Neural cell (in vitro differentiated cells): Measurements from ENCODE around the gene WDR4. TPM values are rescaled to one million over a fixed set of nuclear protein-coding genes. Genes with fewer than 3 reads are reported as not detected.
"Not testable (repeated sequence)": the region's sequence is repeated elsewhere in the genome, so short reads cannot be mapped to it uniquely, and the experiment has no call there.

Source experiments
- H2AFZ ChIP-seq: fragments of 200-600, 300-800 bp; sonication (generic), shearing (Covaris generic); 2 replicates; pipeline ENCODE4 v1.6.0; 2014; ENCODE audit warnings: low read depth, mild to moderate bottlenecking, antibody characterized with exemption, low read length, moderate library complexity
- H3F3A ChIP-seq: fragments of 200-600 bp; shearing (Covaris generic); 2 replicates; pipeline ENCODE4 v1.6.1; 2016; ENCODE audit warnings: mild to moderate bottlenecking, moderate library complexity, mixed read lengths, antibody characterized with exemption, low read length; ENCODE audit not compliant: insufficient read depth, poor library complexity, severe bottlenecking
- H3K27ac ChIP-seq: fragments of 200-600, 300-800 bp; sonication (generic), shearing (Covaris generic); 2 replicates; pipeline ENCODE4 v1.5.1; 2014; ENCODE audit warnings: mild to moderate bottlenecking, low read length, moderate library complexity
- H3K27me3 ChIP-seq: fragments of 300-800, 200-600 bp; sonication (generic), shearing (Covaris generic); 2 replicates; pipeline ENCODE4 v1.6.0; 2014; ENCODE audit warnings: mild to moderate bottlenecking, low read depth, low read length, moderate library complexity; ENCODE audit not compliant: insufficient read depth
- H3K36me3 ChIP-seq: fragments of 300-800, 200-600 bp; sonication (generic), shearing (Covaris generic); 2 replicates; pipeline ENCODE4 v1.5.1; 2014; ENCODE audit warnings: mild to moderate bottlenecking, antibody characterized with exemption, low read length, moderate library complexity; ENCODE audit not compliant: insufficient read depth
- H3K4me2 ChIP-seq: fragments of 300-800, 200-600 bp; sonication (generic), shearing (Covaris generic); 2 replicates; pipeline ENCODE4 v1.6.0; 2014; ENCODE audit warnings: mild to moderate bottlenecking, low read length
- H3K4me3 ChIP-seq: fragments of 300-800, 200-600 bp; sonication (generic), shearing (Covaris generic); 2 replicates; pipeline ENCODE4 v1.5.1; 2014; ENCODE audit warnings: mild to moderate bottlenecking, low read length, moderate library complexity
- H3K79me2 ChIP-seq: fragments of 200-600 bp; shearing (Covaris generic); replicated peaks from 2 replicates; pipeline ENCODE4 v1.6.0; 2014; ENCODE audit warnings: mild to moderate bottlenecking, low read length, moderate library complexity; ENCODE audit not compliant: insufficient read depth
- H3K9ac ChIP-seq: fragments of 300-800, 200-600 bp; sonication (generic), shearing (Covaris generic); 2 replicates; pipeline ENCODE4 v1.6.1; 2016; ENCODE audit warnings: mild to moderate bottlenecking, low read length, mixed read lengths
- H3K9me2 ChIP-seq: fragments of 200-600 bp; shearing (Covaris generic); 2 replicates; pipeline ENCODE4 v1.6.1; 2016; ENCODE audit warnings: mild to moderate bottlenecking, low read length, mixed read lengths; ENCODE audit not compliant: insufficient read depth
- H3K9me3 ChIP-seq: fragments of 200-600, 300-800 bp; sonication (generic), shearing (Covaris generic); 2 replicates; pipeline ENCODE4 v1.6.1; 2016; ENCODE audit warnings: mild to moderate bottlenecking, mixed run types, low read length, moderate library complexity, mixed read lengths
- H4K20me1 ChIP-seq: fragments of 200-600 bp; shearing (Covaris generic); 2 replicates; pipeline ENCODE4 v1.6.1; 2016; ENCODE audit warnings: mild to moderate bottlenecking, mixed run types; ENCODE audit not compliant: insufficient read depth
- EP300 ChIP-seq: fragments of 450-650 bp; conservative IDR thresholded peaks from 2 replicates; pipeline ENCODE4 v1.6.1; 2014; ENCODE audit warnings: antibody characterized with exemption, mild to moderate bottlenecking, moderate library complexity; ENCODE audit not compliant: poor library complexity, severe bottlenecking
- EZH2 ChIP-seq: fragments of 200-600, 300-800 bp; shearing (Covaris generic), sonication (generic); IDR thresholded peaks from 2 replicates; pipeline ENCODE4 v1.6.1; 2014; ENCODE audit warnings: antibody characterized with exemption, low read length, borderline replicate concordance, mild to moderate bottlenecking; ENCODE audit not compliant: insufficient read depth, poor library complexity, severe bottlenecking
- MXI1 ChIP-seq: fragments of 450-650 bp; conservative IDR thresholded peaks from 2 replicates; pipeline ENCODE4 v1.6.1; 2014; ENCODE audit warnings: antibody characterized with exemption, mild to moderate bottlenecking; ENCODE audit not compliant: poor library complexity, severe bottlenecking
- POLR2AphosphoS5 ChIP-seq: IDR thresholded peaks from 2 replicates; pipeline ENCODE4 v1.6.1; 2012
- RAD21 ChIP-seq: fragments of 450-650 bp; conservative IDR thresholded peaks from 2 replicates; pipeline ENCODE4 v1.6.1; 2014; ENCODE audit warnings: antibody characterized with exemption, mild to moderate bottlenecking, moderate library complexity
- SMC3 ChIP-seq: fragments of 450-650 bp; conservative IDR thresholded peaks from 2 replicates; pipeline ENCODE4 v1.6.1; 2014; ENCODE audit warnings: antibody characterized with exemption, mild to moderate bottlenecking, moderate library complexity; ENCODE audit not compliant: poor library complexity
- TAF1 ChIP-seq: IDR thresholded peaks from 2 replicates; pipeline ENCODE4 v1.6.1; 2012; ENCODE audit warnings: low read depth
- polyA plus RNA-seq: library from polyadenylated mRNA; depleted of rRNA; stranded (reverse); fragments of >200 nt; gene quantifications from 2 replicates; pipeline ENCODE4 v1.2.3, GENCODE V29; 2014
- TF ChIP-seq, protein P1 (sequence below): IDR thresholded peaks from 2 replicates; pipeline ENCODE4 v1.6.1; 2012; ENCODE audit warnings: borderline replicate concordance
- TF ChIP-seq, protein P2 (sequence below): fragments of 450-650 bp; IDR thresholded peaks from 2 replicates; pipeline ENCODE4 v1.5.1; 2014; ENCODE audit warnings: antibody characterized with exemption, mild to moderate bottlenecking, moderate library complexity; ENCODE audit not compliant: poor library complexity, severe bottlenecking

Gene WDR4
- polyA plus RNA-seq, 1 donor from 2014 or later: 9.2 TPM

- Histone ChIP-seq H3K4me3 (no peak overlapping the region), H3K9me3 (no peaks in the 10 kb centered on the region), H3K9ac (no peak overlapping the region), H3K4me2 (no peak overlapping the region), H3K27me3 (no peaks in the 10 kb centered on the region), H3F3A (no peaks in the 10 kb centered on the region), H3K79me2 (no peaks in the 10 kb centered on the region), H3K36me3 (no peaks in the 10 kb centered on the region), H3K9me2 (no peaks in the 10 kb centered on the region), H4K20me1 (no peaks in the 10 kb centered on the region), H2AFZ (no peak overlapping the region), H3K27ac (no peak overlapping the region)
- no peak for TF ChIP-seq POLR2AphosphoS5
- TF ChIP-seq TAF1: no peak
- TF ChIP-seq, protein P1, sequence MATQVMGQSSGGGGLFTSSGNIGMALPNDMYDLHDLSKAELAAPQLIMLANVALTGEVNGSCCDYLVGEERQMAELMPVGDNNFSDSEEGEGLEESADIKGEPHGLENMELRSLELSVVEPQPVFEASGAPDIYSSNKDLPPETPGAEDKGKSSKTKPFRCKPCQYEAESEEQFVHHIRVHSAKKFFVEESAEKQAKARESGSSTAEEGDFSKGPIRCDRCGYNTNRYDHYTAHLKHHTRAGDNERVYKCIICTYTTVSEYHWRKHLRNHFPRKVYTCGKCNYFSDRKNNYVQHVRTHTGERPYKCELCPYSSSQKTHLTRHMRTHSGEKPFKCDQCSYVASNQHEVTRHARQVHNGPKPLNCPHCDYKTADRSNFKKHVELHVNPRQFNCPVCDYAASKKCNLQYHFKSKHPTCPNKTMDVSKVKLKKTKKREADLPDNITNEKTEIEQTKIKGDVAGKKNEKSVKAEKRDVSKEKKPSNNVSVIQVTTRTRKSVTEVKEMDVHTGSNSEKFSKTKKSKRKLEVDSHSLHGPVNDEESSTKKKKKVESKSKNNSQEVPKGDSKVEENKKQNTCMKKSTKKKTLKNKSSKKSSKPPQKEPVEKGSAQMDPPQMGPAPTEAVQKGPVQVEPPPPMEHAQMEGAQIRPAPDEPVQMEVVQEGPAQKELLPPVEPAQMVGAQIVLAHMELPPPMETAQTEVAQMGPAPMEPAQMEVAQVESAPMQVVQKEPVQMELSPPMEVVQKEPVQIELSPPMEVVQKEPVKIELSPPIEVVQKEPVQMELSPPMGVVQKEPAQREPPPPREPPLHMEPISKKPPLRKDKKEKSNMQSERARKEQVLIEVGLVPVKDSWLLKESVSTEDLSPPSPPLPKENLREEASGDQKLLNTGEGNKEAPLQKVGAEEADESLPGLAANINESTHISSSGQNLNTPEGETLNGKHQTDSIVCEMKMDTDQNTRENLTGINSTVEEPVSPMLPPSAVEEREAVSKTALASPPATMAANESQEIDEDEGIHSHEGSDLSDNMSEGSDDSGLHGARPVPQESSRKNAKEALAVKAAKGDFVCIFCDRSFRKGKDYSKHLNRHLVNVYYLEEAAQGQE: no peak
- TF ChIP-seq EZH2: no peak
- TF ChIP-seq, protein P2, sequence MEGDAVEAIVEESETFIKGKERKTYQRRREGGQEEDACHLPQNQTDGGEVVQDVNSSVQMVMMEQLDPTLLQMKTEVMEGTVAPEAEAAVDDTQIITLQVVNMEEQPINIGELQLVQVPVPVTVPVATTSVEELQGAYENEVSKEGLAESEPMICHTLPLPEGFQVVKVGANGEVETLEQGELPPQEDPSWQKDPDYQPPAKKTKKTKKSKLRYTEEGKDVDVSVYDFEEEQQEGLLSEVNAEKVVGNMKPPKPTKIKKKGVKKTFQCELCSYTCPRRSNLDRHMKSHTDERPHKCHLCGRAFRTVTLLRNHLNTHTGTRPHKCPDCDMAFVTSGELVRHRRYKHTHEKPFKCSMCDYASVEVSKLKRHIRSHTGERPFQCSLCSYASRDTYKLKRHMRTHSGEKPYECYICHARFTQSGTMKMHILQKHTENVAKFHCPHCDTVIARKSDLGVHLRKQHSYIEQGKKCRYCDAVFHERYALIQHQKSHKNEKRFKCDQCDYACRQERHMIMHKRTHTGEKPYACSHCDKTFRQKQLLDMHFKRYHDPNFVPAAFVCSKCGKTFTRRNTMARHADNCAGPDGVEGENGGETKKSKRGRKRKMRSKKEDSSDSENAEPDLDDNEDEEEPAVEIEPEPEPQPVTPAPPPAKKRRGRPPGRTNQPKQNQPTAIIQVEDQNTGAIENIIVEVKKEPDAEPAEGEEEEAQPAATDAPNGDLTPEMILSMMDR: no peak
- no peak for TF ChIP-seq MXI1
- no peak for TF ChIP-seq RAD21
- TF ChIP-seq SMC3: no peak
- no peak for TF ChIP-seq EP300
Observed at GRCh38 chr21:42839271-42840231, 39.8 kb downstream of the WDR4 start.

- not testable (repeated sequence) for H3K27ac ChIP-seq, H3K9ac ChIP-seq, H3K9me3 ChIP-seq, H3K4me3 ChIP-seq, H2AFZ ChIP-seq, H3K36me3 ChIP-seq, H3K79me2 ChIP-seq, H3K9me2 ChIP-seq, H4K20me1 ChIP-seq, H3F3A ChIP-seq, H3K4me2 ChIP-seq, H3K27me3 ChIP-seq
Observed at GRCh38 chr21:42838212-42838690, 41.1 kb downstream of the WDR4 start.
